ENCODE results near the gene FBP1.
A peak's percentile ranks its signal among the peaks of the same experiment; 100 is the strongest.
"Not testable (repeated sequence)": the region's sequence is repeated elsewhere in the genome, so short reads cannot be mapped to it uniquely, and the experiment has no call there.

The FBP1 gene

GRCh38 chr9:94576131-94576530 lies 63.2 kb downstream of the FBP1 start:
- DNase-seq (ENCODE audit: low spot score), result no peak

GRCh38 chr9:94568972-94569712 lies 70.2 kb downstream of the FBP1 start:
- DNase-seq (ENCODE audit: low spot score), result no peak

GRCh38 chr9:94568250-94568889 lies 70.9 kb downstream of the FBP1 start:
- no peak for DNase-seq (ENCODE audit: low spot score)

GRCh38 chr9:94567271-94567670 lies 72.0 kb downstream of the FBP1 start:
- no peak for DNase-seq (ENCODE audit: low spot score)

GRCh38 chr9:94566550-94566949 lies 72.8 kb downstream of the FBP1 start:
- no peak for DNase-seq (ENCODE audit: low spot score)

- DNase-seq (ENCODE audit: low spot score), result not testable (repeated sequence)
Measured at GRCh38 chr9:94564279-94564678, 75.0 kb downstream of the FBP1 start.

- DNase-seq (ENCODE audit: low spot score), result no peak
Measured at GRCh38 chr9:94563548-94563947, 75.8 kb downstream of the FBP1 start.

- no peak for DNase-seq (ENCODE audit: low spot score)
Measured at GRCh38 chr9:94560237-94560636, 79.1 kb downstream of the FBP1 start.

- DNase-seq (ENCODE audit: low spot score), result no peak
Measured at GRCh38 chr9:94557376-94557775, 81.9 kb downstream of the FBP1 start.

GRCh38 chr9:94554439-94555331 lies 84.6 kb downstream of the FBP1 start, which contains the start of gene PCAT7:
Gene PCAT7, plus strand, starts transcription at chr9:94555083.
- DNase-seq (ENCODE audit: low spot score), result peak; percentile 89

- no peak for DNase-seq (ENCODE audit: low spot score)
Measured at GRCh38 chr9:94554078-94554438, 85.3 kb downstream of the FBP1 start.

All from LoVo (cell line).